K562 (cell line): ENCODE measurements around the gene SLC6A8. TPM values are rescaled to one million over a fixed set of nuclear protein-coding genes. Genes with fewer than 3 reads are reported as not detected.

Experiments
- ATAC-seq: fragments of 200-7000 bp; cut with Tn5 transposase; 3 replicates; pipeline ENCODE4 v1.9.1; 2020; ENCODE audit warnings: moderate library complexity
- BruUV-seq: library from RNA; stranded (reverse); fragments of 400-500 nt; replicated peaks from 2 replicates; lab custom pipeline; 2021; lab: Mats Ljungman, UMichigan
- CTCF ChIA-PET: fragments of 300-600 bp; formaldehyde crosslinking; extraction: SDS; loops from one replicate; lab custom pipeline; 2021; ENCODE audit warnings: low intra/inter-chr PET ratio; lab: Yijun Ruan, JAX
- POLR2A ChIA-PET: fragments of 300-600, 350-650 bp; sonication (Branson Sonifier 250); formaldehyde crosslinking; extraction: SDS; loops from one replicate; lab custom pipeline; 2021; ENCODE audit warnings: antibody characterized with exemption, inconsistent platforms; lab: Yijun Ruan, JAX
- DNase-seq, 4 experiments: peaks; one replicate each; pipeline versions ENCODE4 v3.0.0 to v3.0.0-alpha.2; 2011 to 2018; ENCODE audit warnings: low spot score in 3 of 4, mixed read lengths in 3 of 4; ENCODE audit errors: extremely low read depth in 1 of 4
- FAIRE-seq: peaks from 2 replicates; lab custom pipeline; 2011; peaks lifted over from hg19 to GRCh38; lab: Jason Lieb, UNC
- H2AFZ ChIP-seq: 2 replicates; pipeline ENCODE4 v1.6.0; 2011; ENCODE audit warnings: low read depth, low read length, control low read depth, inconsistent platforms
- H3K27ac ChIP-seq: fragments of 200-600 bp; 3 replicates; pipeline ENCODE4 v1.8.0; 2011; ENCODE audit warnings: low read depth, mild to moderate bottlenecking, control low read depth, inconsistent platforms, low read length, moderate library complexity, mixed read lengths; ENCODE audit errors: extremely low read depth
- H3K27me3 ChIP-seq, 2 experiments: fragments of 300-600 bp in 1 of 2; 2 replicates in 1 of 2; 3 replicates in 1 of 2; pipeline versions ENCODE4 v1.6.0 to v1.8.0; 2011; ENCODE audit warnings: inconsistent platforms in 2 of 2, low read length in 2 of 2, mild to moderate bottlenecking in 1 of 2, mixed read lengths in 1 of 2, moderate library complexity in 1 of 2; ENCODE audit not compliant: control insufficient read depth in 2 of 2, insufficient read depth in 2 of 2
- H3K36me3 ChIP-seq: fragments of 300-600 bp; 3 replicates; pipeline ENCODE4 v1.8.0; 2011; ENCODE audit warnings: mild to moderate bottlenecking, low read length, inconsistent platforms; ENCODE audit not compliant: control insufficient read depth, insufficient read depth
- H3K4me1 ChIP-seq, 2 experiments: fragments of 200-600 bp in 1 of 2; replicated peaks in 1 of 2; 2 replicates in 1 of 2; 3 replicates in 1 of 2; pipeline versions ENCODE4 v1.5.1 to v1.8.0; 2011; ENCODE audit warnings: inconsistent platforms in 2 of 2, low read length in 2 of 2, mild to moderate bottlenecking in 1 of 2, mixed read lengths in 1 of 2, moderate library complexity in 1 of 2; ENCODE audit not compliant: control insufficient read depth in 2 of 2, insufficient read depth in 2 of 2
- H3K4me2 ChIP-seq: 2 replicates; pipeline ENCODE4 v1.6.1; 2011; ENCODE audit warnings: low read length, control low read depth, inconsistent platforms, mixed read lengths; ENCODE audit not compliant: insufficient read depth
- H3K4me3 ChIP-seq: fragments of 200-600 bp; sonication (generic), shearing (Covaris generic); 2 replicates; pipeline ENCODE4 v1.5.1; 2016; ENCODE audit warnings: control low read depth, inconsistent platforms
- H3K79me2 ChIP-seq: fragments of 200-600 bp; 3 replicates; pipeline ENCODE4 v1.8.0; 2011; ENCODE audit warnings: low read length, inconsistent platforms; ENCODE audit not compliant: control insufficient read depth, insufficient read depth
- H3K9ac ChIP-seq, 2 experiments: 2 replicates each; pipeline versions ENCODE4 v1.6.0 to v1.6.1; 2011; ENCODE audit warnings: low read depth in 2 of 2, low read length in 2 of 2, control low read depth in 1 of 2, inconsistent platforms in 1 of 2, mild to moderate bottlenecking in 1 of 2, mixed read lengths in 1 of 2; ENCODE audit not compliant: insufficient read depth in 1 of 2
- H3K9me1 ChIP-seq: one replicate; pipeline ENCODE4 v1.6.0; 2011; ENCODE audit warnings: inconsistent platforms, mild to moderate bottlenecking, low read length, moderate library complexity; ENCODE audit not compliant: control insufficient read depth, insufficient read depth
- H3K9me3 ChIP-seq: replicated peaks from 2 replicates; pipeline ENCODE4 v1.5.1; 2011; ENCODE audit warnings: low read depth, low read length, inconsistent platforms; ENCODE audit not compliant: control insufficient read depth, insufficient read depth
- H4K20me1 ChIP-seq: replicated peaks from 2 replicates; pipeline ENCODE4 v1.6.1; 2011; ENCODE audit warnings: low read length, inconsistent platforms, mixed read lengths; ENCODE audit not compliant: control insufficient read depth, insufficient read depth
- EGR1 ChIP-seq: fragments of 450-650 bp; conservative IDR thresholded peaks from 2 replicates; pipeline ENCODE4 v1.6.1; 2017; ENCODE audit warnings: mild to moderate bottlenecking
- EP400 ChIP-seq: fragments of 450-650 bp; IDR thresholded peaks from 2 replicates; pipeline ENCODE4 v1.6.1; 2017; ENCODE audit warnings: antibody characterized with exemption, mild to moderate bottlenecking, moderate library complexity
- KAT7 ChIP-seq: sonication (generic); formaldehyde crosslinking; IDR thresholded peaks from 2 replicates; pipeline ENCODE4 v1.8.0; 2022; ENCODE audit warnings: missing genetic modification reagents, mild to moderate bottlenecking, borderline replicate concordance
- L3MBTL2 ChIP-seq: fragments of 450-650 bp; IDR thresholded peaks from 2 replicates; pipeline ENCODE4 v1.6.1; 2016; ENCODE audit warnings: mild to moderate bottlenecking, moderate library complexity
- MAFK ChIP-seq: IDR thresholded peaks from 2 replicates; pipeline ENCODE4 v1.6.1; 2011; ENCODE audit warnings: low read length, improper control_type of control experiment
- MYC ChIP-seq, 2 experiments: fragments of 250-450 bp in 1 of 2; sonication (Bioruptor Pico) in 1 of 2; IDR thresholded peaks; 2 replicates each; pipeline versions ENCODE4 v1.5.1 to v1.6.1; 2012 to 2021; ENCODE audit warnings: low read depth in 2 of 2, borderline replicate concordance in 1 of 2, improper control_type of control experiment in 1 of 2, low read length in 1 of 2, mild to moderate bottlenecking in 1 of 2, moderate library complexity in 1 of 2
- RCOR1 ChIP-seq, 2 experiments: IDR thresholded peaks; 2 replicates each; pipeline ENCODE4 v1.6.1; 2012; ENCODE audit warnings: low read depth in 2 of 2, low read length in 2 of 2, borderline replicate concordance in 1 of 2, improper control_type of control experiment in 1 of 2
- SRF ChIP-seq, 2 experiments: fragments of 250-450, 450-650 bp in 1 of 2; sonication (Bioruptor Pico) in 1 of 2; sonication (generic) in 1 of 2; formaldehyde crosslinking; IDR thresholded peaks; 2 replicates each; pipeline versions ENCODE4 v1.5.0 to v1.5.1; 2020 to 2022; ENCODE audit warnings: mild to moderate bottlenecking in 1 of 2, missing genetic modification reagents in 1 of 2
- UBTF ChIP-seq, 2 experiments: IDR thresholded peaks; 2 replicates each; pipeline ENCODE4 v1.6.1; 2012; ENCODE audit warnings: improper control_type of control experiment in 2 of 2, low read depth in 2 of 2, low read length in 2 of 2, borderline replicate concordance in 1 of 2
- ZBTB12 ChIP-seq: fragments of 250-450 bp; sonication (Bioruptor Pico); IDR thresholded peaks from 2 replicates; pipeline ENCODE4 v1.4.0; 2020
- WGBS: fragments of 100-300 bp; shearing (Covaris generic); methylation state at CpG from one replicate; pipeline ENCODE4 v1.1.6; 2016; ENCODE audit warnings: low coverage, mixed read lengths; ENCODE audit not compliant: insufficient coverage; ENCODE audit errors: missing lambda C conversion rate; 5-methylcytosine and 5-hydroxymethylcytosine counted together
- in situ Hi-C: fragments of 300-500 bp; cut with MboI; formaldehyde crosslinking; loops from 4 replicates; pipeline ENCODE4 v1.15.0; 2018; ENCODE audit warnings: inconsistent platforms, mixed read lengths
- intact Hi-C: fragments of 100-400 bp; cut with micrococcal nuclease; formaldehyde crosslinking; loops from 2 replicates; pipeline ENCODE4 v1.14.2; 2022
- polyA plus RNA-seq, 8 experiments: library from polyadenylated mRNA; depleted of rRNA in 4 of 8; stranded (reverse) in 5 of 8; unstranded in 3 of 8; fragments of >200 nt; fragmentation: Nextera tagmentation in 2 of 8; fragmentation: Illumina TruSeq in 1 of 8; extraction: Ambion mirVana in 2 of 8; extraction: Trizol in 1 of 8; gene quantifications; 2 replicates each; pipeline versions ENCODE4 v1.2.1 to v1.2.3, GENCODE V29; 2011 to 2014; ENCODE audit warnings: inconsistent platforms in 1 of 8, missing spikeins in 1 of 8
- total RNA-seq, 7 experiments: library from RNA; depleted of rRNA in 6 of 7; stranded (reverse); fragments of >200 nt in 6 of 7; fragmentation: Illumina TruSeq in 2 of 7; extraction: Trizol in 2 of 7; gene quantifications; 2 replicates each; pipeline versions ENCODE4 v1.2.1 to v1.2.3, GENCODE V29; 2011 to 2021; ENCODE audit warnings: low replicate concordance in 1 of 7
- TF ChIP-seq, protein P1 (sequence below), 2 experiments: IDR thresholded peaks; 2 replicates each; pipeline ENCODE4 v1.6.1; 2011; ENCODE audit warnings: borderline replicate concordance in 1 of 2, control low read depth in 1 of 2, low read depth in 1 of 2, low read length in 1 of 2, mild to moderate bottlenecking in 1 of 2, mixed read lengths in 1 of 2, moderate library complexity in 1 of 2; ENCODE audit not compliant: insufficient read depth in 1 of 2, insufficient read length in 1 of 2, poor library complexity in 1 of 2, severe bottlenecking in 1 of 2; ENCODE audit errors: extremely low read depth in 1 of 2
- TF ChIP-seq, protein P2 (sequence below): sonication (generic); formaldehyde crosslinking; IDR thresholded peaks from 2 replicates; pipeline ENCODE4 v1.8.1; 2022; ENCODE audit warnings: missing genetic modification reagents

Gene SLC6A8
- total and polyA plus RNA-seq, 9 of the 15 experiments (the other 6 are each of a cell fraction or from before 2014, with no cell fraction given): 0.68 to 144 (median 34.3) TPM

DNA sequence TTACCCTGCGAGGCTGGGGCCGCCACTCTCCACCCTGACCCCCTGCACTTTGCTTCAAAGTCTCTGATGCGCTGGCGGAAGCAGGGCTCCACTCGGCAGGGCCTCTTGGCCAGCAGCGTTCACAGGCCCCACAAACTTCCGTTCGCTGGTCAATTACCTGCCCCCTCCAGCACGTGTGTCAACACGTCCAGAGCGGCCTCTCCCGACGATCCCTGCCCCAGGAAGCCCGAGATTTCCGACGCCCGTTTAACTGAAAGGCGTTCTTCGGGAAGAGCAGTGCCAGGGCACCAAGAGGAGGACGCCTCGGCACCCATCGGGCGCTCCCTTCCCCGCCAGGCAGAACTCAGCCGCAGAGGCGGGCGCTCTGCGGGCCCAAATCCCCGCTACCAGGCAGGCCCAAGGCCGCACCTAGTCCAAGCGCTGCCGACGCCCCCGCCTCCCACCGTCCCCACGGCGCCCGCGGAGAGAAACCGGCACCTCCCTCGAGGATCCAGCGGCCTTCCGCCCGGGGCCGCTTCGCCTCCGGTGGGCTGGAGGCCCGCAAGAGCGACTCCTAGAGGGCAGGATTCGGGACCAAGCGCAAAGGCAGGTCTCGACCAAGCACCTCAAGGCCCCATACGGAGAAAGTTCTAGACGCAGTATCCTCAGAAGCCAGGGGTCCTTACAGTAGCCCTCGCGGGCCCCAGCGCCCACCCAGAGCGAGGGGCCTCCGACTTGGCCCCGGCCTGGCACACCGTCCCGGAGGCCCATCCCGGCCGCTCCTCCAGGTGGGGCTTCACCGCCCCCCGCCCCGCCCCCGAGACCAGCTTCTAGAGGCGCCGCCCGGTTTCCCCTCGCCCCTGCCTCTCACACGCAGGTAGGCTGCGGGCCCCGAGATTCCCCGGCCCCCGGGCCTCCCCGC, 35.9 kb downstream of the SLC6A8 start:
- peak overlapping the region; percentile 96 for H3K4me2 ChIP-seq
- H2AFZ ChIP-seq: peak overlapping the region; percentile 38; the same call in 1 of the 2 replicates
- in situ Hi-C loops: no loop called here
- ChIA-PET POLR2A (interaction anchor here (0.6 kb wide), 1 partner anchor 325 kb away, joined by 3 read pairs; no protein-coding TSS in a partner anchor), CTCF (no interaction called here)
- H3K9me1 ChIP-seq: no peaks in the 10 kb centered on the region
- H3K9ac ChIP-seq: peak overlapping the region; percentile 91 to 97
- H3K4me3 ChIP-seq: peak overlapping the region; percentile 92
- intact Hi-C loops: no loop called here
- WGBS: under 1% methylated on average over 45 of the region's 78 CpGs
- H3K4me1 ChIP-seq: peaks cover 39 to 54% of the 10 kb centered on the region in 2 experiments
- H3K79me2 ChIP-seq: peaks cover 60% of the 10 kb centered on the region
- ATAC-seq (peak; percentile 60), DNase-seq (peak; percentile 62 to 74 (median 66)), FAIRE-seq (no peak)
- no peaks in the 10 kb centered on the region for H3K27me3 ChIP-seq
- no peaks in the 10 kb centered on the region for H3K9me3 ChIP-seq
- H3K36me3 ChIP-seq: peaks cover 40% of the 10 kb centered on the region
- peaks cover 10% of the 10 kb centered on the region for H4K20me1 ChIP-seq
- H3K27ac ChIP-seq: peak overlapping the region; percentile 87
- BruUV-seq: no TSS peak
- 0 out of 4 replicates have a peak, but pooled peaks of 1 of the 2 experiments have one; percentile 35 for TF ChIP-seq SRF (CRISPR knock-in tag; IDR thresholded peaks at IDR 0.05)
- TF ChIP-seq EGR1: peak; percentile 78
- TF ChIP-seq MAFK: no peak
- no peak for TF ChIP-seq ZBTB12 (CRISPR knock-in tag)
- peak; percentile 66 for TF ChIP-seq L3MBTL2
- peak; percentile 53; the same call in 1 of the 2 replicates for TF ChIP-seq EP400
- peak; percentile 50; the same call in 1 of the 2 replicates for TF ChIP-seq KAT7 (CRISPR knock-in tag)
- peak; percentile 16; the same call in 1 of the 2 replicates for TF ChIP-seq MYC (IDR thresholded peaks at IDR 0.05; ENCODE audit: low read depth, low read length)
- no peak for TF ChIP-seq MYC (CRISPR knock-in tag; IDR thresholded peaks at IDR 0.05; ENCODE audit: borderline replicate concordance, low read depth)
- TF ChIP-seq UBTF (IDR thresholded peaks at IDR 0.05; ENCODE audit: borderline replicate concordance in 1 of 2, low read depth in 2 of 2, low read length in 2 of 2): peak; percentile 80 to 87; a peak in 3 of 4 replicates
- TF ChIP-seq, protein P1, sequence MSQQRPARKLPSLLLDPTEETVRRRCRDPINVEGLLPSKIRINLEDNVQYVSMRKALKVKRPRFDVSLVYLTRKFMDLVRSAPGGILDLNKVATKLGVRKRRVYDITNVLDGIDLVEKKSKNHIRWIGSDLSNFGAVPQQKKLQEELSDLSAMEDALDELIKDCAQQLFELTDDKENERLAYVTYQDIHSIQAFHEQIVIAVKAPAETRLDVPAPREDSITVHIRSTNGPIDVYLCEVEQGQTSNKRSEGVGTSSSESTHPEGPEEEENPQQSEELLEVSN (IDR thresholded peaks at IDR 0.05; ENCODE audit: borderline replicate concordance in 1 of 2, extremely low read depth in 1 of 2, insufficient read depth in 1 of 2, insufficient read length in 1 of 2, low read depth in 1 of 2, low read length in 1 of 2, poor library complexity in 1 of 2, severe bottlenecking in 1 of 2): peak in 1 of 2 experiments; percentile 26
- TF ChIP-seq RCOR1 (IDR thresholded peaks at IDR 0.05; ENCODE audit: borderline replicate concordance in 1 of 2, low read depth in 2 of 2, low read length in 2 of 2): peak in 1 of 2 experiments; percentile 36; a peak in 1 of 4 replicates
- TF ChIP-seq, protein P2, sequence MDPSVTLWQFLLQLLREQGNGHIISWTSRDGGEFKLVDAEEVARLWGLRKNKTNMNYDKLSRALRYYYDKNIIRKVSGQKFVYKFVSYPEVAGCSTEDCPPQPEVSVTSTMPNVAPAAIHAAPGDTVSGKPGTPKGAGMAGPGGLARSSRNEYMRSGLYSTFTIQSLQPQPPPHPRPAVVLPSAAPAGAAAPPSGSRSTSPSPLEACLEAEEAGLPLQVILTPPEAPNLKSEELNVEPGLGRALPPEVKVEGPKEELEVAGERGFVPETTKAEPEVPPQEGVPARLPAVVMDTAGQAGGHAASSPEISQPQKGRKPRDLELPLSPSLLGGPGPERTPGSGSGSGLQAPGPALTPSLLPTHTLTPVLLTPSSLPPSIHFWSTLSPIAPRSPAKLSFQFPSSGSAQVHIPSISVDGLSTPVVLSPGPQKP (CRISPR knock-in tag): no peak
